A549 (cell line): ENCODE measurements around the gene EPB42. TPM values are rescaled to one million over a fixed set of nuclear protein-coding genes. Genes with fewer than 3 reads are reported as not detected.
"Not testable (repeated sequence)": the region's sequence is repeated elsewhere in the genome, so short reads cannot be mapped to it uniquely, and the experiment has no call there.

ENCODE experiments used
- ATAC-seq, 2 experiments: fragments of 200-7000 bp in 1 of 2; fragments of >200 bp in 1 of 2; cut with Nextera tagmentation in 1 of 2; cut with Tn5 transposase in 1 of 2; 3 replicates each; pipeline versions ENCODE4 v1.8.0 to v1.9.1; 2018 to 2020; ENCODE audit warnings: mild to moderate bottlenecking in 1 of 2, moderate library complexity in 1 of 2
- CTCF ChIA-PET: fragments of 300-600 bp; sonication (Branson Sonifier 250); formaldehyde crosslinking; extraction: SDS; loops from one replicate; lab custom pipeline; 2021; ENCODE audit warnings: antibody characterized with exemption, inconsistent platforms; lab: Yijun Ruan, JAX
- POLR2A ChIA-PET: fragments of 350-600 bp; formaldehyde crosslinking; extraction: SDS; loops from one replicate; lab custom pipeline; 2021; ENCODE audit warnings: antibody characterized with exemption, inconsistent platforms; lab: Yijun Ruan, JAX
- DNase-seq, 2 experiments: peaks; one replicate each; pipeline versions ENCODE4 v3.0.0 to v3.0.0-alpha.2; 2011 to 2016; ENCODE audit warnings: low read depth in 1 of 2, low spot score in 1 of 2
- FAIRE-seq: peaks from 2 replicates; lab custom pipeline; 2011; peaks lifted over from hg19 to GRCh38; lab: Jason Lieb, UNC
- H3K27ac ChIP-seq, 2 experiments: fragments of >200 bp; sonication (Bioruptor Twin); formaldehyde crosslinking; 3 replicates each; pipeline ENCODE4 v1.5.1; 2016 to 2017
- H3K4me1 ChIP-seq: fragments of >200 bp; sonication (Bioruptor Twin); formaldehyde crosslinking; 3 replicates; pipeline ENCODE4 v1.6.1; 2016
- H3K4me2 ChIP-seq: fragments of >200 bp; sonication (Bioruptor Twin); formaldehyde crosslinking; 3 replicates; pipeline ENCODE4 v1.6.1; 2016
- H3K4me3 ChIP-seq: fragments of >200 bp; sonication (Bioruptor Twin); formaldehyde crosslinking; 3 replicates; pipeline ENCODE4 v1.5.1; 2016
- H3K9me3 ChIP-seq: fragments of >200 bp; sonication (Bioruptor Twin); formaldehyde crosslinking; 3 replicates; pipeline ENCODE4 v1.6.1; 2016
- ATOH8 ChIP-seq: fragments of 250-450 bp; sonication (Bioruptor Pico); IDR thresholded peaks from 2 replicates; pipeline ENCODE4 v1.5.0; 2020; ENCODE audit warnings: low read depth, mild to moderate bottlenecking, moderate library complexity
- EHF ChIP-seq: fragments of 250-450 bp; sonication (Bioruptor Pico); IDR thresholded peaks from 2 replicates; pipeline ENCODE4 v1.5.0; 2020; ENCODE audit warnings: mild to moderate bottlenecking
- ELK1 ChIP-seq: fragments of 150-350 bp; IDR thresholded peaks from 2 replicates; pipeline ENCODE4 v1.6.1; 2014; ENCODE audit warnings: low read depth, mild to moderate bottlenecking, low read length
- EP300 ChIP-seq, 2 experiments: fragments of >200 bp; sonication (Bioruptor Twin); formaldehyde crosslinking; IDR thresholded peaks; 2 replicates in 1 of 2; 3 replicates in 1 of 2; pipeline ENCODE4 v1.6.1; 2016 to 2017
- FOSL2 ChIP-seq, 2 experiments: fragments of 450-650 bp in 1 of 2; fragments of >200 bp in 1 of 2; sonication (Bioruptor Twin) in 1 of 2; formaldehyde crosslinking; IDR thresholded peaks; 2 replicates each; pipeline versions ENCODE4 v1.5.0 to v1.6.1; 2016 to 2020; ENCODE audit warnings: mild to moderate bottlenecking in 1 of 2, moderate library complexity in 1 of 2
- GATA3 ChIP-seq: IDR thresholded peaks from 2 replicates; pipeline ENCODE4 v1.6.1; 2012; ENCODE audit warnings: borderline replicate concordance
- HDAC2 ChIP-seq: fragments of 200-600 bp; sonication (generic); IDR thresholded peaks from 2 replicates; pipeline ENCODE4 v1.6.1; 2016
- HES2 ChIP-seq: fragments of >200 bp; sonication (Bioruptor Twin); formaldehyde crosslinking; IDR thresholded peaks from 2 replicates; pipeline ENCODE4 v1.6.1; 2016
- HEYL ChIP-seq: fragments of 250-450 bp; sonication (Bioruptor Pico); IDR thresholded peaks from 2 replicates; pipeline ENCODE4 v1.8.0; 2021; ENCODE audit warnings: mild to moderate bottlenecking, moderate library complexity
- HOXB13 ChIP-seq: fragments of 250-450 bp; sonication (Bioruptor Pico); IDR thresholded peaks from 2 replicates; pipeline ENCODE4 v1.5.0; 2020; ENCODE audit warnings: low read depth, mild to moderate bottlenecking, moderate library complexity
- JUNB ChIP-seq: fragments of >200 bp; sonication (Bioruptor Twin); formaldehyde crosslinking; IDR thresholded peaks from 2 replicates; pipeline ENCODE4 v1.6.1; 2016
- KDM1A ChIP-seq: fragments of 200-600 bp; sonication (generic); IDR thresholded peaks from 2 replicates; pipeline ENCODE4 v1.6.1; 2016; ENCODE audit warnings: low read depth, mild to moderate bottlenecking
- MAFK ChIP-seq: fragments of 450-650 bp; IDR thresholded peaks from 2 replicates; pipeline ENCODE4 v1.6.1; 2014; ENCODE audit not compliant: partially characterized antibody
- NFE2L2 ChIP-seq: fragments of 150-350 bp; conservative IDR thresholded peaks from 2 replicates; pipeline ENCODE4 v1.6.1; 2014; ENCODE audit warnings: low read length
- NR3C1 ChIP-seq: fragments of >200 bp; sonication (Bioruptor Twin); formaldehyde crosslinking; IDR thresholded peaks from 3 replicates; pipeline ENCODE4 v1.6.1; 2017
- PBX3 ChIP-seq: IDR thresholded peaks from 2 replicates; pipeline ENCODE4 v1.6.1; 2012
- PHF8 ChIP-seq: fragments of 200-600 bp; sonication (generic); IDR thresholded peaks from 2 replicates; pipeline ENCODE4 v1.6.1; 2016; ENCODE audit warnings: low read depth, mild to moderate bottlenecking, antibody characterized with exemption, moderate library complexity, borderline replicate concordance
- POLR2AphosphoS2 ChIP-seq: conservative IDR thresholded peaks from 2 replicates; pipeline ENCODE4 v1.6.1; 2012; ENCODE audit warnings: low read length, improper control_type of control experiment, inconsistent platforms
- RAD21 ChIP-seq, 2 experiments: fragments of >200 bp in 1 of 2; sonication (Bioruptor Twin) in 1 of 2; formaldehyde crosslinking in 1 of 2; IDR thresholded peaks in 1 of 2; conservative IDR thresholded peaks in 1 of 2; 2 replicates in 1 of 2; 3 replicates in 1 of 2; pipeline ENCODE4 v1.6.1; 2012 to 2018; ENCODE audit warnings: inconsistent platforms in 1 of 2
- RARB ChIP-seq: fragments of 250-450 bp; sonication (Bioruptor Pico); IDR thresholded peaks from 2 replicates; pipeline ENCODE4 v1.8.0; 2021; ENCODE audit warnings: mild to moderate bottlenecking, moderate library complexity
- RFX5 ChIP-seq: fragments of 450-650 bp; IDR thresholded peaks from 2 replicates; pipeline ENCODE4 v1.7.1; 2014; ENCODE audit warnings: antibody characterized with exemption, mild to moderate bottlenecking, moderate library complexity
- RNF2 ChIP-seq: fragments of 200-600 bp; sonication (generic); IDR thresholded peaks from 2 replicates; pipeline ENCODE4 v1.6.1; 2016; ENCODE audit warnings: low read depth, mild to moderate bottlenecking, antibody characterized with exemption, moderate library complexity, borderline replicate concordance
- TFCP2L1 ChIP-seq: fragments of 250-450 bp; sonication (Bioruptor Pico); IDR thresholded peaks from 2 replicates; pipeline ENCODE4 v1.5.0; 2021; ENCODE audit warnings: mild to moderate bottlenecking
- TP53 ChIP-seq: fragments of 250-450 bp; sonication (Bioruptor Pico); IDR thresholded peaks from 2 replicates; pipeline ENCODE4 v1.5.0; 2021; ENCODE audit warnings: mild to moderate bottlenecking, moderate library complexity
- ZC3H11A ChIP-seq: fragments of 450-650 bp; IDR thresholded peaks from 2 replicates; pipeline ENCODE4 v1.6.1; 2014; ENCODE audit warnings: antibody characterized with exemption, mild to moderate bottlenecking
- ZFP36 ChIP-seq: fragments of 450-650 bp; IDR thresholded peaks from 2 replicates; pipeline ENCODE4 v1.6.1; 2014; ENCODE audit warnings: borderline replicate concordance; ENCODE audit not compliant: partially characterized antibody
- ZNF302 ChIP-seq: fragments of 250-450 bp; sonication (Bioruptor Pico); IDR thresholded peaks from 2 replicates; pipeline ENCODE4 v1.9.0; 2021; ENCODE audit warnings: inconsistent platforms, mild to moderate bottlenecking, moderate library complexity
- WGBS: methylation state at CpG from one replicate; pipeline ENCODE4 v1.1.6; 2017; ENCODE audit errors: missing lambda C conversion rate; 5-methylcytosine and 5-hydroxymethylcytosine counted together
- polyA plus RNA-seq, 4 experiments: library from polyadenylated mRNA; depleted of rRNA in 3 of 4; stranded (reverse); fragments of >200 nt; fragmentation: RNase III in 1 of 4; extraction: RNeasy Plus Mini Kit Qiagen cat#74134 plus additional on column Dnase treatment in 1 of 4; gene quantifications; 2 replicates in 3 of 4; 3 replicates in 1 of 4; pipeline ENCODE4 v1.2.3, GENCODE V29; 2011 to 2017

Gene EPB42
- polyA plus RNA-seq, 2 of the 4 experiments (the other 2 are of a cell fraction) = not detected

- 82% methylated on average over 4 of the region's 4 CpGs for WGBS
- no peak for FAIRE-seq
- CTCF ChIA-PET = no interaction called here
- H3K9me3 ChIP-seq = no peaks in the 10 kb centered on the region
- no peak for TF ChIP-seq HES2
- no peak for TF ChIP-seq ZC3H11A
- TF ChIP-seq HDAC2 = no peak
- no peak for TF ChIP-seq GATA3
- TF ChIP-seq FOSL2 (IDR thresholded peaks at IDR 0.05) = no peak
- no peak for TF ChIP-seq FOSL2 (CRISPR knock-in tag; IDR thresholded peaks at IDR 0.05)
- no peak for TF ChIP-seq POLR2AphosphoS2
- TF ChIP-seq PBX3 = no peak
- TF ChIP-seq ZFP36 = no peak
- no peak for TF ChIP-seq NFE2L2
- no peak for TF ChIP-seq RARB
- no peak overlapping the region for H3K4me3 ChIP-seq
- no peak overlapping the region for H3K27ac ChIP-seq
- POLR2A ChIA-PET = no interaction called here
- H3K4me1 ChIP-seq = peaks cover 8% of the 10 kb centered on the region; the same call in 2 of the 3 replicates
- no peak overlapping the region for H3K4me2 ChIP-seq
- no peak for DNase-seq
- ATAC-seq = no peak
Observed at GRCh38 chr15:43169888-43170287, 50.9 kb downstream of the EPB42 start.

GRCh38 chr15:43168192-43169107, 52.4 kb downstream of the EPB42 start:
- H3K4me2 ChIP-seq = no peak overlapping the region
- ATAC-seq (peak; percentile 34 to 47; a peak in 3 of 6 replicates), DNase-seq (no peak), FAIRE-seq (no peak)
- 44% methylated on average over 2 of the region's 2 CpGs for WGBS
- peaks cover 8% of the 10 kb centered on the region; the same call in 2 of the 3 replicates for H3K4me1 ChIP-seq
- POLR2A ChIA-PET = no interaction called here
- no peaks in the 10 kb centered on the region for H3K9me3 ChIP-seq
- CTCF ChIA-PET = no interaction called here
- H3K27ac ChIP-seq = no peak overlapping the region
- TF ChIP-seq HES2 = no peak
- TF ChIP-seq TFCP2L1 (CRISPR knock-in tag) = no peak
- no peak for TF ChIP-seq KDM1A
- TF ChIP-seq NR3C1 = no peak
- TF ChIP-seq MAFK = no peak
- no peak for TF ChIP-seq ATOH8 (CRISPR knock-in tag)
- TF ChIP-seq RNF2 = no peak
- no peak for TF ChIP-seq JUNB
- no peak for TF ChIP-seq ELK1
- TF ChIP-seq PHF8 = no peak
- TF ChIP-seq EHF (CRISPR knock-in tag) = no peak
- no peak for TF ChIP-seq HOXB13 (CRISPR knock-in tag)
- no peak for TF ChIP-seq EP300 (IDR thresholded peaks at IDR 0.05)
- TF ChIP-seq TP53 (CRISPR knock-in tag) = no peak
- TF ChIP-seq ZNF302 (CRISPR knock-in tag) = no peak
- TF ChIP-seq ZC3H11A = no peak
- TF ChIP-seq RAD21 (conservative IDR thresholded peaks at IDR 0.05 in 1 of 2, IDR thresholded peaks at IDR 0.05 in 1 of 2) = no peak
- no peak for TF ChIP-seq HEYL (CRISPR knock-in tag)
- no peak for TF ChIP-seq PBX3
- TF ChIP-seq RFX5 = no peak
- no peak overlapping the region for H3K4me3 ChIP-seq

- WGBS = no CpG with 5 or more reads among the region's 28 CpGs
- FAIRE-seq, DNase-seq, H3K4me1 ChIP-seq, POLR2A ChIA-PET, H3K4me3 ChIP-seq, H3K27ac ChIP-seq, CTCF ChIA-PET, ATAC-seq, H3K9me3 ChIP-seq, H3K4me2 ChIP-seq: not testable (repeated sequence)
Observed at GRCh38 chr15:43167261-43167660, 53.6 kb downstream of the EPB42 start.
